Measurements from ENCODE around the gene PIBF1.

- TF ChIP-seq ATF3 (CRISPR knock-in tag; conservative IDR thresholded peaks at IDR 0.05) = no peak
- TF ChIP-seq ZNF416 (CRISPR knock-in tag; IDR thresholded peaks at IDR 0.05) = no peak
- no peak for TF ChIP-seq CTCF (IDR thresholded peaks at IDR 0.05)
- TF ChIP-seq ZNF121 (CRISPR knock-in tag; IDR thresholded peaks at IDR 0.05) = no peak; the same call in 1 of the 2 replicates
Measured at GRCh38 chr13:72973234-72973633, 191.3 kb downstream of the PIBF1 start.

All from WTC11 (cell line).